GM18499 (cell line): ENCODE data around the gene PRKCH.

Source experiments
- ATAC-seq: cut with Tn5 transposase; IDR thresholded peaks from one replicate; pipeline ENCODE4 v1.9.1; 2021; ENCODE audit warnings: moderate number of reproducible peaks; ENCODE audit not compliant: insufficient read depth, unreplicated experiment

Gene PRKCH

GRCh38 chr14:61360796-61361525 is 39.6 kb downstream of the PRKCH start:
- no peak for ATAC-seq

- ATAC-seq, result no peak
Measured at GRCh38 chr14:61362072-61362750, 40.8 kb downstream of the PRKCH start.

- ATAC-seq, result no peak
Measured at GRCh38 chr14:61364243-61364642, 42.9 kb downstream of the PRKCH start.

DNA sequence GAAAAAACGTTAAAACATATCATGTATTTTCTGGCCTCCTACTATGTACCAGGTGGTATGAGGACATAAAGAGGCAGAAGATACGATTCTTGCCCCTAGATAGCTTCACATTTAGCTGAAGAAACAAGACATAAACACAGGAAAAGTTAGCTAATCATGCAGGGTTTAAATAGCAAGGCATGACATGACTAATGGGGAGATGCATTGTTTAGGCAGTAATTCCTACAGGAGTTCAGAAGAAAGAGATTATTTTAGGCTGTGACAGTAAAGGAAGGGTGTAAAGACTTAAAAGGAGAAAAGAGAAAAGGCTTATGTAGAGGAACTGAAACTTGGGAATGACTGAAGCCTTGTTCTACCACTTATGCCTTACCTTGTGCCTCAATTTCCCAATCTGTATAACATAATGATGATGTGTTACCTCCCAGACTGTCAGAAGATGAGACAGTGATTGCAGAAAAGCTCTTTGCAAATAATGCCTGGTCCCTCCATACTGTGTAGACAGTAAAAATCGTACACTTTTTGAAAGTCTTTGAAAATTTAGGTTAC is 44.4 kb downstream of the PRKCH start:
- no peak for ATAC-seq

DNA sequence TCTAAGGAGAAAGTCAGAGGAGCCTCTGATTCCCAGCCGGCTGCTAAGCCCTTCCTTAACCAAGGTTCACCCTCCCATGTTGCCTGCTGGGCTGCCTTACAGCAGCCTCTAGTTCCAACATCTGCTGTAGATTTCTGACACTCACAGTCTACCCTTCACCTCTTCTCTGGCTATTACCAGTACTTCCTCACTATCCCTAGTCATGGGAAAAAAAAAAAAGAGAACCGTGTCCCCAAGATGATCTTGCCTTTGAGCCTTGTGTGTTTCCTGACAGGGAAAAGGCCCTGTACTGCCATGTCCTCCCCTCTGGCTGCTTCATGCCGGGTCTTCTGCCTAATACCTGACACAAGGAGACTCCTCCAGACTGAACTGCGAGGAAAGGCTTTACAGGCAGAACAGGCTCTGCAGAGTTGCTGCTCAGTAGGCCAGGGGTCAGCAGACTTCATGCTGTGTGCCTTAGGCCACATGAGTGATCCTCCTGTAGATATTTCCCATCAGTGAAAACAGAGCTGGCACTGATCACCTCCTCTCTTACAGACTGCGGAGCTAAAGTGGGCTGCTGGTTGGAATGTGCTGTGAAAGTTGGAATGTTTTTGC is 46.8 kb downstream of the PRKCH start:
- no peak for ATAC-seq

DNA sequence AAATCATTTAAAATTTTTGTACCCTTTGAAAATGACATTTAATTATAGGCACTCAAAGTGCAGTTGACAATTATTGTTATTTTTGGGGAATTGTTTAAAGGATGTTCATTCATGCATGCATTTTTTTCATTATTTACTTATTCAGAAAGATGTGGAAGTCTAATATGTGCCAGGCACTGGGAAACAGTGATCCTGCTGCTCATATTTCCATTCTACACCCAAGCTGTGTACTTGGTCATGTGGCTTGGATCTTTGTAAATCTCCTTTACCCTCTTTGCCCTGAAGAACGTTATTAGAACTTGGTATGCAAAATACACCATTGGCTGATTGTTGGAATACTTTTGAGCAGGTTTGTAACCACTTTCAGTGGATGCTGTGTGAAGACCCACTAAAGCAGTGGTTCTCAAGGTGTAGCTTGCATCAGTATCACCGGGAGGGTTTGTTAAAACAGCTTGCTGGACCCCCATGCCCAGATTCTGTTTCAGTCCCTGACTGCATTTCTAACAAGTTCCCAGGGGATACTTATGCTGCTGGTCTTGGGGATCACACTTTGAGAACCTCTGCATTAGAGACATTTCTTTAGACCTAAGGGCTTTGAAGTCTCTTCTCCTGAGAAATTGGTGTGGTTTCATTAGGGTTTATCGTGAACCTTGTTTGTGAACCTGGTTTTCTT is 47.5 kb downstream of the PRKCH start:
- ATAC-seq, result no peak

GRCh38 chr14:61369454-61369810 is 48.1 kb downstream of the PRKCH start:
- no peak for ATAC-seq

DNA sequence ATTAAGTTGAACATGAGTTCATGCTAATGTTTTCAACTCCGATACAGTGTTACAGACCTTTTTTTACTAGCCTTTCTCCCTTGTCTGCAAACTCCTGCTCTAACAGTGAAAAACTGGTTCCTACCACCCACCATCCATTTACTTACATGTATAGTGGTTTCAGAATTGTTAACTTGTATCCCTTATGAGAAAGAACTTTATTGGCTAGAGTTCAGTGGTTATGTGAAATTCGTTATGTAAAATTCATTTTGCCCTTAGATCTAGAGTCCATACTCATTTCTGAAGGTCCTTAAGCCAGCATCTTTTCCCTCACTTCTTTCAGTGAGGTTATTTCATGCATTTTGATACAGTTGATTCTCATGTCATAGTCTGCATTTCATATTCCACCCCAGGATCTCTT is 51.0 kb downstream of the PRKCH start:
- ATAC-seq, result no peak

DNA sequence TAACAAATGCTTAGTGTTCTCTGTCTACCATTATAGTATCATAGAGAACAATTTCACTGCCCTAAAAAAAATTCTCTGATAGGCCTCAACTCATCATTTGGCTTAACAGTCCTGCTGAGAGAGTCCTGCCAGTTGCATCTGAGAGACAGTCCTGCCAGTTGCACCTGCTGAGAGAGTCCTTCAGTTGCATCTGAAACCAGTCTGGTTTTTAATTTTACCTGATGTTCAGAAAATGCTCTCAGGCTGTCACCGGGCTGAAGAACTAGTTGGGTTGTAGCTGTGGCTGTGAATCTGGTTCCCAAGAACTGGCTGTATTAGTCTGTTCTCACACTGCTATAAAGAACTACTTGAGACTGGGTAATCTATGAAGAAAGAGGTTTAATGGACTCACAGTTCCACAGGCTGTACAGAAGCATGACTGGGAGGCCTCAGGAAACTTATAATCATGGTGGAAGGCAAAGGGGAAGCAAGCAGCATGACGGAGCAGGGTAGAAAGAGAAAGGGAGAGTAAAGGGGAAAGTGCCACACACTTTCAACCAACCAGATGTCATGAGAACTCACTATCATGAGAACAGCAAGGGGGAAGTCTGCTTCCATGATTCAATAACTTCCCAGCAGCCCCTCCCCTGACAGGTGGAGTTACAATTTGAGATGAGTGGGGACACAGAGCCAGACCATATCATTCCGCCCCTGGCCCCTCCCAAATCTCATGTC is 51.6 kb downstream of the PRKCH start:
- no peak for ATAC-seq

DNA sequence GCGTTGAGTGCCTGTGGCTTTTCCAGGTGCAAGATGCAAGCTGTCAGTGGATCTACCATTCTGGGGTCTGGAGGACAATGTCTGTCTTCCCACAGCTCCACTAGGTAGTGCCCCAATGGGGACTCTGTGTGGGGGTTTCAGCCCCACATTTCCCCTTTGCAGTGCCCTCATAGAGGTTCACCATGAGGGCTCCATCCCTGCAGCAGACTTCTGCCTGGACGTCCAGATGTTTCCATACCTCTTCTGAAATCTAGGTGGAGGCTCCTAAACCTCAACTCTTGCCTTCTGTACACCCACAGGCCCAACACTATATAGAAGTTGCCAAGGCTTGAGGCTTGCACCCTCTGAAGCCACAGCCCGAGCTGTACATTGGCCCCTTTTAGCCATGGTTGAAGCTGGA is 52.9 kb downstream of the PRKCH start:
- ATAC-seq, result no peak

- no peak for ATAC-seq
Measured at GRCh38 chr14:61375218-61375617, 53.8 kb downstream of the PRKCH start.

DNA sequence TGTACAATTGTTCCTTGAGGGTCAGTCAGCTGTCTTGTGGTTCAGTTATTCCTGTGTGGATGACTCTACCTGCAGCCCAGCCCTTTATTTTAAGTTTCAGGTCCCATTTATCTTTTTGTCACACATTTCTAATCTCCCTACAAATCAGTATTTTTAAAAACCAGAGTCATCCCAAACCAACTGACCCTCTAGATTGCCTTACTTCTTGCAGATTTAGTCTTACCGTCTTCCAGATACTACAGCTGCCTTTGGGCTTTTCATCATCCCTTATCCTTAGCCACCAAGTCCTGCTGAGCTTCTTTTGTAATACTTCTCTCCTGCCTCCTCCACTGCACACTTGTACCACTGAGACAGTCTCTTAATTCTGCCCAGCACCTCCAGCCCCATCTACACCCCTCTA is 54.9 kb downstream of the PRKCH start:
- ATAC-seq, result no peak

GRCh38 chr14:61377749-61378148 is 56.4 kb downstream of the PRKCH start:
- no peak for ATAC-seq

GRCh38 chr14:61379639-61380184 is 58.3 kb downstream of the PRKCH start:
- no peak for ATAC-seq

DNA sequence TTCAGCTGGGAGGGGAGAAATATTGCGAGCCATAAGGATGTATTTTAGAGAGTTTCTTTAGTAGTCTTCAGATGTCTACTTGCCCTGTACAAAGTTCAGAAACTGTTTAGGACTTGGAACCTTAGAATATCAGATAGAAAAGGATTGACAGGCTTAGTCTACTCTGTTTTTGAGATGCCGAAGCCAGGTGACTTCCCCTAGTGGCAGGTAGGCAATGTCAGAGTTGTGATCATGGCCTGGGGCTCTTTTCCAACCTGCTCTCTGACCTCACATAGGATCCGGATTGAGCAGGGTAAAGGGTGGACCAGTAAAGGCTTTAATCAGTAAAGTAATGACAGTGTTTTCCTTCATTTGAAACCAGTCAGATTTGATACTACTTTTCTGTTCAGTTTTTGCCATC is 59.6 kb downstream of the PRKCH start:
- ATAC-seq, result no peak

DNA sequence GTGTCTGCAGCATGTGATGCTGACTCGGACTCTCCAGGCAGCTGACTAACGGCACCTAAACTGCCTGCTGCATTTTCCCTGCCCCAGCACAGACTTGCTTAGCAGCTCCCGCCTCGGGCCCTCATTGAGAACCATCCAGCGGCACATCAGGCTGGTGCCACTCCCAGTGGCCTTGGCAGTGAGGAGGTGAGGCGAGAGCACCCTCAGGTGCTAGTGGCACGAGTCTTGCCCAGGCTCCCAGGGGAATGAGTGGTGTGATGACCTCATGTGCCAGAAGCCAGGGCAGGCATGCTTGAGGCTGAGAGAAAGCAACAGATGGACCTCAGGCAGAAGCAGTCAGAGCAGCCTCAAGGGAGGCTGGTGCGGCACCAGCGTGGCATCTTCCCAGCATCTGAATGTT is 60.2 kb downstream of the PRKCH start:
- no peak for ATAC-seq

DNA sequence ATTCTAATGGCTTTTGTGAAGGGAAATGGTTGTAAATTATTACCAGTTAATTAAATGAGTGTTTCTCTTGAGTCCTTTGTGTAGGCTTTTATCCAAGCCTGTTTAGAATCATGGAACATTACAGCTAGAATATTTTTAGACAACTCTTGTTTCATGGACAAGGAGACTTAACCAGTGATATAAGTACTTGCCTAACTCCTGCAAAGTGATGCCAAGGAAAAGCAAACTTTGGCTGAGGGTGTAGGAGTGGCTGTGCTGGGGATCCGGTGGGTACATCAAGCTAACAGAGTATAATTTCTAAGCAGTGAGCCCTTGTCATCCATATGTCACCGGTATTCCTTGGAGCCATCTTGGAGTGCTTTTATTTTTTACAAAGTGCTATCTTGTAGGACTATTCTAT is 61.5 kb downstream of the PRKCH start:
- no peak for ATAC-seq

- no peak for ATAC-seq
Measured at GRCh38 chr14:61385002-61385685, 63.8 kb downstream of the PRKCH start.

- ATAC-seq, result no peak
Measured at GRCh38 chr14:61386173-61386772, 64.9 kb downstream of the PRKCH start.
